GM12878 (cell line): Measurements from ENCODE around the gene YBX1.

Experiments used
- BACH1 ChIP-seq: fragments of 450-650 bp; IDR thresholded peaks from 2 replicates; pipeline ENCODE4 v1.6.1; 2017; ENCODE audit warnings: mild to moderate bottlenecking, borderline replicate concordance
- BCL11A ChIP-seq: IDR thresholded peaks from 2 replicates; pipeline ENCODE4 v1.6.1; 2011; ENCODE audit warnings: low read depth, low read length
- CREM ChIP-seq: IDR thresholded peaks from 2 replicates; pipeline ENCODE4 v1.6.1; 2014; ENCODE audit warnings: antibody characterized with exemption, low read depth
- CTCF ChIP-seq, 3 experiments: IDR thresholded peaks in 2 of 3; conservative IDR thresholded peaks in 1 of 3; 2 replicates each; pipeline ENCODE4 v1.5.1; 2011; ENCODE audit warnings: low read depth in 3 of 3, low read length in 3 of 3, mild to moderate bottlenecking in 3 of 3, control low read depth in 2 of 3, moderate library complexity in 2 of 3, inconsistent platforms in 1 of 3, mixed read lengths in 1 of 3; ENCODE audit not compliant: control insufficient read depth in 2 of 3, insufficient read depth in 1 of 3; ENCODE audit errors: extremely low read depth in 1 of 3
- JUNB ChIP-seq: IDR thresholded peaks from 2 replicates; pipeline ENCODE4 v1.6.1; 2016; ENCODE audit warnings: antibody characterized with exemption, mild to moderate bottlenecking
- POLR2A ChIP-seq: IDR thresholded peaks from 2 replicates; pipeline ENCODE4 v1.6.1; 2011; ENCODE audit warnings: low read depth, mild to moderate bottlenecking, low read length
- RAD21 ChIP-seq: IDR thresholded peaks from 2 replicates; pipeline ENCODE4 v1.6.1; 2011; ENCODE audit warnings: mild to moderate bottlenecking, low read depth, low read length, moderate library complexity; ENCODE audit not compliant: insufficient read depth
- RAD51 ChIP-seq: fragments of 450-650 bp; IDR thresholded peaks from 2 replicates; pipeline ENCODE4 v1.6.1; 2016; ENCODE audit warnings: moderate library complexity, mild to moderate bottlenecking, inconsistent platforms
- RCOR1 ChIP-seq: conservative IDR thresholded peaks from 2 replicates; pipeline ENCODE4 v1.6.1; 2012; ENCODE audit warnings: low read depth, low read length, improper control_type of control experiment
- REST ChIP-seq: IDR thresholded peaks from 2 replicates; pipeline ENCODE4 v1.6.1; 2012; ENCODE audit warnings: mild to moderate bottlenecking, low read depth, low read length
- TAF1 ChIP-seq: IDR thresholded peaks from 2 replicates; pipeline ENCODE4 v1.6.1; 2011; ENCODE audit warnings: mild to moderate bottlenecking, low read depth, low read length, borderline replicate concordance
- TCF7 ChIP-seq: IDR thresholded peaks from 2 replicates; pipeline ENCODE4 v1.6.1; 2014; ENCODE audit warnings: antibody characterized with exemption, borderline replicate concordance
- YY1 ChIP-seq: IDR thresholded peaks from 2 replicates; pipeline ENCODE4 v1.6.1; 2011; ENCODE audit warnings: low read depth, mild to moderate bottlenecking, low read length
- ZBTB33 ChIP-seq: fragments of 450-650 bp; IDR thresholded peaks from 2 replicates; pipeline ENCODE4 v1.6.1; 2017; ENCODE audit warnings: mild to moderate bottlenecking

GRCh38 chr1:42739753-42740700 is 57.8 kb downstream of the YBX1 start, which contains the start of gene CLDN19:
- TF ChIP-seq RAD21 (no peak), TAF1 (no peak), BACH1 (no peak), RCOR1 (no peak), REST (no peak), RAD51 (no peak), CTCF (IDR thresholded peaks at IDR 0.05 in 2 of 3, conservative IDR thresholded peaks at IDR 0.05 in 1 of 3; ENCODE audit: control insufficient read depth in 2 of 3, extremely low read depth in 1 of 3, insufficient read depth in 1 of 3, low read depth in 3 of 3, low read length in 3 of 3) (no peak), YY1 (no peak), TCF7 (no peak), POLR2A (no peak), CREM (no peak), JUNB (no peak), BCL11A (no peak), ZBTB33 (no peak)
